ENCODE measurements around the gene CBARP.

DNA sequence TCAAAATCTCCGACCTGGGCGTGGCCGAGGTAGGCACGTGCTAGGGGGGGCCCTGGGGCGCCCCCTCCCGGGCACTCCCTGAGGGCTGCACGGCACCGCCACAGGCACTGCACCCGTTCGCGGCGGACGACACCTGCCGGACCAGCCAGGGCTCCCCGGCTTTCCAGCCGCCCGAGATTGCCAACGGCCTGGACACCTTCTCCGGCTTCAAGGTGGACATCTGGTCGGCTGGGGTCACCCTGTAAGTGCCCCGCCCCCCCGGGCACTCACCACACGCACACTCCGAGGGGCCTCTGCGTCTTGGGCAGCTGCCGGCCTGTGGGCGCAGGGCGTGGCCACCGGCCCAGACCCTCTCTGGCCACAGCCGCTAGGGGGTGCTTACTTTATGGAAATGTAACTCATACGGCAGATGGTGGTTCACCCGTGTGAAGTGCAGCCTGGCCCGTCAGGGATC lies 17.3 kb downstream of the CBARP start:
- TF ChIP-seq, protein P1, sequence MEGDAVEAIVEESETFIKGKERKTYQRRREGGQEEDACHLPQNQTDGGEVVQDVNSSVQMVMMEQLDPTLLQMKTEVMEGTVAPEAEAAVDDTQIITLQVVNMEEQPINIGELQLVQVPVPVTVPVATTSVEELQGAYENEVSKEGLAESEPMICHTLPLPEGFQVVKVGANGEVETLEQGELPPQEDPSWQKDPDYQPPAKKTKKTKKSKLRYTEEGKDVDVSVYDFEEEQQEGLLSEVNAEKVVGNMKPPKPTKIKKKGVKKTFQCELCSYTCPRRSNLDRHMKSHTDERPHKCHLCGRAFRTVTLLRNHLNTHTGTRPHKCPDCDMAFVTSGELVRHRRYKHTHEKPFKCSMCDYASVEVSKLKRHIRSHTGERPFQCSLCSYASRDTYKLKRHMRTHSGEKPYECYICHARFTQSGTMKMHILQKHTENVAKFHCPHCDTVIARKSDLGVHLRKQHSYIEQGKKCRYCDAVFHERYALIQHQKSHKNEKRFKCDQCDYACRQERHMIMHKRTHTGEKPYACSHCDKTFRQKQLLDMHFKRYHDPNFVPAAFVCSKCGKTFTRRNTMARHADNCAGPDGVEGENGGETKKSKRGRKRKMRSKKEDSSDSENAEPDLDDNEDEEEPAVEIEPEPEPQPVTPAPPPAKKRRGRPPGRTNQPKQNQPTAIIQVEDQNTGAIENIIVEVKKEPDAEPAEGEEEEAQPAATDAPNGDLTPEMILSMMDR (conservative IDR thresholded peaks at IDR 0.05 in 1 of 2, IDR thresholded peaks at IDR 0.05 in 1 of 2; ENCODE audit: extremely low read depth in 1 of 2, insufficient read depth in 1 of 2, low read depth in 1 of 2, low read length in 2 of 2), result no peak
- TF ChIP-seq EZH2 (IDR thresholded peaks at IDR 0.05; ENCODE audit: borderline replicate concordance, low read length), result no peak

All from mammary epithelial cell (primary cell).